Fibroblast of lung (primary cell): ENCODE data around the gene POU3F3.

Experiments used
- CTCF ChIP-seq, 2 donors: IDR thresholded peaks in 1 of 2; conservative IDR thresholded peaks in 1 of 2; 1 replicate in 1 of 2; 2 replicates in 1 of 2; pipeline ENCODE4 v1.5.1; 2011 to 2012; ENCODE audit warnings: low read length in 2 of 2, control low read depth in 1 of 2, inconsistent platforms in 1 of 2, low read depth in 1 of 2, mild to moderate bottlenecking in 1 of 2
- EZH2 ChIP-seq: IDR thresholded peaks from 2 replicates; pipeline ENCODE4 v1.5.1; 2012; ENCODE audit warnings: low read length, control low read depth, mild to moderate bottlenecking; ENCODE audit errors: missing control alignments

GRCh38 chr2:104901037-104901881 lies 47.3 kb downstream of the POU3F3 start:
- no peak for TF ChIP-seq CTCF (conservative IDR thresholded peaks at IDR 0.05 in 1 of 2, IDR thresholded peaks at IDR 0.05 in 1 of 2; ENCODE audit: low read depth in 1 of 2, low read length in 2 of 2)
- no peak for TF ChIP-seq EZH2
